22Rv1 (cell line): Measurements from ENCODE around the gene RAB3C.
"Not testable (repeated sequence)": the region's sequence is repeated elsewhere in the genome, so short reads cannot be mapped to it uniquely, and the experiment has no call there.

ENCODE experiments used
- CTCF ChIP-seq: fragments of 450-650 bp; IDR thresholded peaks from 2 replicates; pipeline ENCODE4 v1.5.1; 2017; ENCODE audit warnings: mild to moderate bottlenecking
- ZFX ChIP-seq: fragments of 450-650 bp; IDR thresholded peaks from 2 replicates; pipeline ENCODE4 v1.6.1; 2017; ENCODE audit warnings: antibody characterized with exemption, borderline replicate concordance

GRCh38 chr5:58557665-58558338 lies 25.1 kb upstream of the RAB3C start:
- not testable (repeated sequence) for TF ChIP-seq CTCF, ZFX
